ENCODE results near the gene PFKFB1. TPM values are rescaled to one million over a fixed set of nuclear protein-coding genes. Genes with fewer than 3 reads are reported as not detected.

Gene PFKFB1
- total RNA-seq (ENCODE audit: unreplicated experiment) = 0.49 TPM
- long read RNA-seq, partial matches to known transcripts = 0 of 1 reads
- long read RNA-seq, other reads (novel, unspliced or antisense) = 1 of 1 reads

DNA sequence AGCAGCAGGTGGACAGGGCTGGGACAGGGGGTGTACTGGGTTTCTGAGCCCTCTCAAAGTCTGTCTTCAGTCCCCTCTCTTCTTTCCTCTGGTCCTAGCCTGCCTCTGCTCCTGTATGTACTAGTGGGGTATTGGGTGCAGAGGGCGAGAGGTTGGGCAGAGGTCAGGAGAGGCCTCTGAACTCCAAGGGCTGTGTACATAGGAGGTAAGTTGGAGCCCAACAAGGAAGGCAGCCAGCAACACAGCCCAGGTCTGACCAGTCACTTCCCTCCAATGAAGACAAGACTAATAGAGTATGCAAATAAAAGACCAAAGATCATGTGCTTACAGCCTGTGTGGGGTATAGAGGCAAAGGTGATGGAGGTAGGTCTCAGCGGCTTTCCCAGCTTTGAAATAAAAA, at the start of gene PFKFB1:
PFKFB1 (minus strand) TSS at position 90 of the 400 bp plus-strand sequence. CDS start 181 bp downstream, outside the sequence.
- H3K27ac Mint-ChIP-seq (ENCODE audit: unreplicated experiment) = no peak within 1 kb of the TSS
- TF ChIP-seq, protein P1, sequence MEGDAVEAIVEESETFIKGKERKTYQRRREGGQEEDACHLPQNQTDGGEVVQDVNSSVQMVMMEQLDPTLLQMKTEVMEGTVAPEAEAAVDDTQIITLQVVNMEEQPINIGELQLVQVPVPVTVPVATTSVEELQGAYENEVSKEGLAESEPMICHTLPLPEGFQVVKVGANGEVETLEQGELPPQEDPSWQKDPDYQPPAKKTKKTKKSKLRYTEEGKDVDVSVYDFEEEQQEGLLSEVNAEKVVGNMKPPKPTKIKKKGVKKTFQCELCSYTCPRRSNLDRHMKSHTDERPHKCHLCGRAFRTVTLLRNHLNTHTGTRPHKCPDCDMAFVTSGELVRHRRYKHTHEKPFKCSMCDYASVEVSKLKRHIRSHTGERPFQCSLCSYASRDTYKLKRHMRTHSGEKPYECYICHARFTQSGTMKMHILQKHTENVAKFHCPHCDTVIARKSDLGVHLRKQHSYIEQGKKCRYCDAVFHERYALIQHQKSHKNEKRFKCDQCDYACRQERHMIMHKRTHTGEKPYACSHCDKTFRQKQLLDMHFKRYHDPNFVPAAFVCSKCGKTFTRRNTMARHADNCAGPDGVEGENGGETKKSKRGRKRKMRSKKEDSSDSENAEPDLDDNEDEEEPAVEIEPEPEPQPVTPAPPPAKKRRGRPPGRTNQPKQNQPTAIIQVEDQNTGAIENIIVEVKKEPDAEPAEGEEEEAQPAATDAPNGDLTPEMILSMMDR (IDR thresholded peaks at IDR 0.05; ENCODE audit: unreplicated experiment) = no peak

DNA sequence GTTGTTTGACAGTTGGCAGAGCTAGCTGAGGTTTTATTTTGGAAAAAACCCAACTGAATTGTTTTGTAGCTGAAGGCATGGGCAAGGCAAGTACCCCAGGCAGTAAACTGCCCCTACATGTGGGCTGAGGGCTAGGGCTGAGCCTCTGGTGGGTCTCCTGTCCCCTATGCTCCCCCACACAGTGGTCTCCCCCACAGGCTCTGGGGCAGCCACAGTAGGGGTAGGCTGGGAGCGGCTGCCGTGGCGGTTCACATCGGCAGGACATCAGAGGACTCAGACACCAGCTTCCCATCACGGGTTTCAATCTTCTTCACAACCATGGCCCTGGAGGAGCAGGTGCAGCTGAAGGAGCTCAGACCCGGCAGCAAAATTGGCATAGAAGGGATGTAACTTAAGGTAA, 47.5 kb upstream of the PFKFB1 start:
- TF ChIP-seq, protein P1 (IDR thresholded peaks at IDR 0.05; ENCODE audit: unreplicated experiment) = no peak
- no peaks in the 10 kb centered on the region for H3K9me3 Mint-ChIP-seq (ENCODE audit: unreplicated experiment)
- H3K27me3 Mint-ChIP-seq (ENCODE audit: unreplicated experiment) = no peaks in the 10 kb centered on the region
- no peak for DNase-seq (ENCODE audit: low spot score)
- H3K4me1 Mint-ChIP-seq (ENCODE audit: unreplicated experiment) = no peaks in the 10 kb centered on the region
- H3K4me3 Mint-ChIP-seq (ENCODE audit: unreplicated experiment) = no peak overlapping the region
- no peaks in the 10 kb centered on the region for H3K36me3 Mint-ChIP-seq (ENCODE audit: low read depth, unreplicated experiment)
- H3K27ac Mint-ChIP-seq (ENCODE audit: unreplicated experiment) = no peak overlapping the region

More for the DNA sequence above, at the start of gene PFKFB1:
- no peaks in the 10 kb centered on the region for H3K4me1 Mint-ChIP-seq (ENCODE audit: unreplicated experiment)
- H3K9me3 Mint-ChIP-seq (ENCODE audit: unreplicated experiment) = no peaks in the 10 kb centered on the region
- no peaks in the 10 kb centered on the region for H3K27me3 Mint-ChIP-seq (ENCODE audit: unreplicated experiment)
- DNase-seq (ENCODE audit: low spot score) = no peak
- no peak within 1 kb of the TSS for H3K4me3 Mint-ChIP-seq (ENCODE audit: unreplicated experiment)
- H3K36me3 Mint-ChIP-seq (ENCODE audit: low read depth, unreplicated experiment) = no peaks in the 10 kb centered on the region

DNA sequence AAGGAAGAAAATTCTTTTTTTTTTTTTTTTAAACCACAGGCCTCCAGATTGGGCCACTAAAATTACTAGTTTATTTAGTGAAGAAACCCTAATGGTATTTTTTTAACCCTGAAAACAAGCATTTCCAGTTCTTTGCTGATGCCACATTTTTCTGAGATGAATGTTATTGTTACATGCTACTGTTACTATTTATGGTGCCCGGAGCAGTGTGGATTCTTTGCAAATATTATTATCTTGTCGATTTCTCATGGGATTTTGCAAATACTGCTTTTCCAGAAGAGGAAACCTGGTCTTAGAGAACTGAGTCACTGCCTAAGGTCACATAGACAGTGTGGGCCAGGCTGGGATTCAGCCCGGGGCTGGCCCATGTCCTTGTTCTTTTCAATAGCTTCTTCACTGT, 45.5 kb upstream of the PFKFB1 start:
- Mint-ChIP-seq H3K4me3 (ENCODE audit: unreplicated experiment) (no peak overlapping the region), H3K9me3 (ENCODE audit: unreplicated experiment) (no peaks in the 10 kb centered on the region), H3K4me1 (ENCODE audit: unreplicated experiment) (no peaks in the 10 kb centered on the region), H3K27me3 (ENCODE audit: unreplicated experiment) (no peaks in the 10 kb centered on the region), H3K36me3 (ENCODE audit: low read depth, unreplicated experiment) (no peaks in the 10 kb centered on the region), H3K27ac (ENCODE audit: unreplicated experiment) (no peak overlapping the region)
- TF ChIP-seq, protein P1 (IDR thresholded peaks at IDR 0.05; ENCODE audit: unreplicated experiment) = no peak
- no peak for DNase-seq (ENCODE audit: low spot score)

DNA sequence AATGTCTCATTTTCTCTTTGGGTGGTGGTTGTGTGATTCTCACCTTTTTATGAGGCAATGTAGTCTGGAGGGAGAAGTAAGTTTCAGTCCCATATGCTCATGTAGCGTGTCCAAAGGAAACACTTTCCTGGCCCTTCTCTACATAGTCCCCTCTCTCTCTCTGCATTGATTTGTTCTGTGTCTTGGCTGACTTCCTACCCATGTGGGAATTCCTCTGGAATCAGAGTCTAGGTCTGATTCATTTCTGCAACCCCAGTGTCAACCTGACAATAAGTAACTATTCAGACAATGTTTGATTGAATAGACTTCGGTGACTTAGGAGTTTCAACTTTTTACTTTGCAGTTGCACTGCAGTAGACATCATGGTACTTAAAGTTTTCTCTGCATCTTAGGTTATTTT, 39.4 kb upstream of the PFKFB1 start:
- Mint-ChIP-seq H3K9me3 (ENCODE audit: unreplicated experiment) (no peaks in the 10 kb centered on the region), H3K27me3 (ENCODE audit: unreplicated experiment) (no peaks in the 10 kb centered on the region), H3K27ac (ENCODE audit: unreplicated experiment) (no peak overlapping the region), H3K4me3 (ENCODE audit: unreplicated experiment) (no peak overlapping the region), H3K36me3 (ENCODE audit: low read depth, unreplicated experiment) (no peaks in the 10 kb centered on the region), H3K4me1 (ENCODE audit: unreplicated experiment) (no peaks in the 10 kb centered on the region)
- DNase-seq (ENCODE audit: low spot score) = no peak
- TF ChIP-seq, protein P1 (IDR thresholded peaks at IDR 0.05; ENCODE audit: unreplicated experiment) = no peak

DNA sequence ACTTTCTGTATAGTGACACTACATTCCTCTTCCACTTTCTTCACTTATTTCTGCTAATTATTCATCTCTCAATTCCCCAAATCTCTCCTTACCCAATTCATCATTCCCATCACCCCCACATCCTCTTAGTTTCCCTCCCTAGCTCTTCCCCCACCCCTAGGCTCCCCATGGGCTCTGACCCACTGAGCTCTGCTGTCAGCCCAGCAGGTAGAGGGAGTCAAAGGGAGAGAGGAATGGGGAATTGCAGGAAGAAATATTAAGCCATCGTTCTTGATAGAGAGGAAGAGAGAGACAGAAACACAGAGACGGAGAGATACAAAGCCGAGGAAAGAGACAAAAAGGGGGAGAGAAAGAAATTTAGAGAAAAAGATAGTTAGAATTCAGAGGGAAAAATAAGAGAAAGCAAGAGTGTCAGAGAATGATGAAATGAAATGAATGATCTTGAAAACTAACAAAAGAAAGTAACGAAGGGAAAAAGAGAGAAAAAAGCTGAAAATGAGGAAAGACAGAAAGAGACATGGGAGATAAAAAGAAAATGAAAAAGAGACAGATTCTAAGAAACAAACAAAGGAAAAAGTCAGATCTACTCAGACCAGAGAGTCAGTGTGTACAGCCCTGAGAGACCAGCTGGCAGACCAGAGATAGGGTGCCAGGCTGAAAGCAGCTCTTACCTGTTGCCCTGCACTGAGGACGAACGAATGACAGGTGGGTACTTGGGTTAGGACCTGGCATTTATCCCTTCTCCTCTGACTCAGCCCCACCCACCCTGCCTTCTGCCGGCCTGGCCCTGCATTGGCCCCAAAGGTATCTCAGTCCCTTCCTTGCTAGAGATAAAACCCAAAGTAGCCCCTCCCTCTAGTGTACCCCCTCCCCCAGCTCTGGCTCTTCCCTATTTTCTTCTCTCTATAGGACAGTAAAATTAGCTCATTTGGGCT, 36.5 kb upstream of the PFKFB1 start, which contains the start of gene ALAS2:
ALAS2 (minus strand) TSS at position 707 of the 935 bp plus-strand sequence. CDS start 4,977 bp downstream, outside the sequence.
- TF ChIP-seq, protein P1 (IDR thresholded peaks at IDR 0.05; ENCODE audit: unreplicated experiment) = no peak
- Mint-ChIP-seq H3K4me1 (ENCODE audit: unreplicated experiment) (no peaks in the 10 kb centered on the region), H3K27me3 (ENCODE audit: unreplicated experiment) (peaks cover 2% of the 10 kb centered on the region), H3K9me3 (ENCODE audit: unreplicated experiment) (no peaks in the 10 kb centered on the region), H3K27ac (ENCODE audit: unreplicated experiment) (no peak within 1 kb of the TSS), H3K36me3 (ENCODE audit: low read depth, unreplicated experiment) (no peaks in the 10 kb centered on the region), H3K4me3 (ENCODE audit: unreplicated experiment) (no peak within 1 kb of the TSS)
- no peak for DNase-seq (ENCODE audit: low spot score)

Measured in endothelial cell (in vitro differentiated cells).